Mesenchymal stem cell (in vitro differentiated cells and primary cell): ENCODE data around the gene APC2.

ENCODE experiments used
- DNase-seq: peaks from one replicate; pipeline ENCODE4 v3.0.0-alpha.2; 2013
- H2AFZ ChIP-seq: one replicate; pipeline ENCODE4 v1.6.1; 2013; ENCODE audit warnings: low read depth, mild to moderate bottlenecking, control low read depth, inconsistent platforms, low read length, moderate library complexity
- H2AK5ac ChIP-seq: 2 replicates; pipeline ENCODE4 v1.6.1; 2013; ENCODE audit warnings: low read length, moderate library complexity, mild to moderate bottlenecking, inconsistent platforms; ENCODE audit not compliant: severe bottlenecking
- H2BK120ac ChIP-seq: one replicate; pipeline ENCODE4 v1.6.1; 2013; ENCODE audit warnings: low read depth, mild to moderate bottlenecking, inconsistent platforms, low read length, moderate library complexity
- H2BK12ac ChIP-seq, 2 experiments: one replicate each; pipeline ENCODE4 v1.6.1; 2013; ENCODE audit warnings: inconsistent platforms in 2 of 2, low read length in 2 of 2, mild to moderate bottlenecking in 2 of 2, moderate library complexity in 2 of 2, control low read depth in 1 of 2
- H2BK15ac ChIP-seq: one replicate; pipeline ENCODE4 v1.6.1; 2013; ENCODE audit warnings: mild to moderate bottlenecking, low read depth, inconsistent platforms; ENCODE audit not compliant: poor library complexity, severe bottlenecking
- H2BK5ac ChIP-seq: 2 replicates; pipeline ENCODE4 v1.6.1; 2013; ENCODE audit warnings: low read depth, mild to moderate bottlenecking, low read length, control low read depth, inconsistent platforms; ENCODE audit not compliant: poor library complexity, severe bottlenecking
- H3K14ac ChIP-seq, 2 experiments: one replicate each; pipeline ENCODE4 v1.6.1; 2013; ENCODE audit warnings: inconsistent platforms in 2 of 2, low read length in 2 of 2, control low read depth in 1 of 2, mild to moderate bottlenecking in 1 of 2, moderate library complexity in 1 of 2
- H3K18ac ChIP-seq, 2 experiments: one replicate each; pipeline ENCODE4 v1.6.1; 2013; ENCODE audit warnings: inconsistent platforms in 2 of 2, low read length in 2 of 2, control low read depth in 1 of 2, low read depth in 1 of 2, mild to moderate bottlenecking in 1 of 2
- H3K23ac ChIP-seq, 2 experiments: one replicate each; pipeline ENCODE4 v1.6.1; 2013; ENCODE audit warnings: inconsistent platforms in 2 of 2, low read length in 2 of 2, mild to moderate bottlenecking in 2 of 2, moderate library complexity in 2 of 2, control low read depth in 1 of 2
- H3K27ac ChIP-seq: 2 replicates; pipeline ENCODE4 v1.5.1; 2013; ENCODE audit warnings: mild to moderate bottlenecking, moderate library complexity, low read length, control low read depth, inconsistent platforms; ENCODE audit not compliant: poor library complexity, severe bottlenecking
- H3K27me3 ChIP-seq, 2 experiments: 2 replicates each; pipeline versions ENCODE4 v1.6.1 to v1.7.0; 2013; ENCODE audit warnings: low read length in 2 of 2, mild to moderate bottlenecking in 2 of 2, moderate library complexity in 2 of 2, control low read depth in 1 of 2, inconsistent platforms in 1 of 2; ENCODE audit not compliant: control insufficient read depth in 1 of 2, insufficient read depth in 1 of 2
- H3K36me3 ChIP-seq, 2 experiments: 2 replicates each; pipeline versions ENCODE4 v1.6.1 to v1.7.0; 2013; ENCODE audit warnings: low read length in 2 of 2, control low read depth in 1 of 2, inconsistent platforms in 1 of 2, low read depth in 1 of 2, mild to moderate bottlenecking in 1 of 2; ENCODE audit not compliant: insufficient read depth in 2 of 2, control insufficient read depth in 1 of 2
- H3K4ac ChIP-seq, 2 experiments: one replicate each; pipeline ENCODE4 v1.6.1; 2013; ENCODE audit warnings: inconsistent platforms in 2 of 2, low read length in 2 of 2, mild to moderate bottlenecking in 2 of 2, moderate library complexity in 2 of 2, control low read depth in 1 of 2, low read depth in 1 of 2
- H3K4me1 ChIP-seq: 2 replicates; pipeline ENCODE4 v1.6.1; 2013; ENCODE audit warnings: low read depth, low read length, control low read depth; ENCODE audit not compliant: control insufficient read depth, insufficient read depth
- H3K4me2 ChIP-seq: 2 replicates; pipeline ENCODE4 v1.6.1; 2013; ENCODE audit warnings: low read length, mild to moderate bottlenecking, inconsistent platforms; ENCODE audit not compliant: poor library complexity, severe bottlenecking
- H3K4me3 ChIP-seq, 2 experiments: 2 replicates each; pipeline versions ENCODE4 v1.5.1 to v1.7.0; 2013; ENCODE audit warnings: low read length in 2 of 2, mild to moderate bottlenecking in 2 of 2, control low read depth in 1 of 2, low read depth in 1 of 2; ENCODE audit not compliant: insufficient read depth in 1 of 2
- H3K79me1 ChIP-seq: replicated peaks from 2 replicates; pipeline ENCODE4 v1.6.1; 2013; ENCODE audit warnings: mild to moderate bottlenecking, control low read depth, low read length, inconsistent platforms; ENCODE audit not compliant: poor library complexity, severe bottlenecking
- H3K9ac ChIP-seq: 2 replicates; pipeline ENCODE4 v1.7.0; 2013; ENCODE audit warnings: mild to moderate bottlenecking, low read length, moderate library complexity
- H3K9me3 ChIP-seq: 2 replicates; pipeline ENCODE4 v1.7.0; 2013; ENCODE audit warnings: mild to moderate bottlenecking, low read length; ENCODE audit not compliant: control insufficient read depth
- H4K8ac ChIP-seq: one replicate; pipeline ENCODE4 v1.6.1; 2013; ENCODE audit warnings: inconsistent platforms, mild to moderate bottlenecking, low read length, moderate library complexity
- H4K91ac ChIP-seq: one replicate; pipeline ENCODE4 v1.6.1; 2013; ENCODE audit warnings: mild to moderate bottlenecking, low read length, inconsistent platforms
- WGBS: methylation state at CpG from one replicate; pipeline ENCODE4 v1.1.7; 2013; ENCODE audit warnings: mixed read lengths; 5-methylcytosine and 5-hydroxymethylcytosine counted together

Gene APC2

GRCh38 chr19:1425902-1426301 is 24.0 kb upstream of the APC2 start:
- H2BK15ac ChIP-seq = no peak overlapping the region
- H2BK12ac ChIP-seq = no peak overlapping the region
- peaks cover 26% of the 10 kb centered on the region for H3K4me1 ChIP-seq
- no peak overlapping the region for H4K91ac ChIP-seq
- no peak overlapping the region for H2BK120ac ChIP-seq
- no peaks in the 10 kb centered on the region for H3K27me3 ChIP-seq
- no peak overlapping the region for H2AFZ ChIP-seq
- H3K14ac ChIP-seq = no peak overlapping the region
- H3K9me3 ChIP-seq = no peaks in the 10 kb centered on the region
- no peak overlapping the region for H3K23ac ChIP-seq
- no peak overlapping the region for H3K18ac ChIP-seq
- peaks cover 87 to 90% of the 10 kb centered on the region in 2 experiments for H3K36me3 ChIP-seq
- H3K4ac ChIP-seq = no peak overlapping the region
- no peak overlapping the region for H2AK5ac ChIP-seq
- no peak overlapping the region for H4K8ac ChIP-seq
- no peak overlapping the region for H3K9ac ChIP-seq
- peaks cover 63% of the 10 kb centered on the region for H3K79me1 ChIP-seq
- H3K4me2 ChIP-seq = no peak overlapping the region
- 93% methylated on average over 13 of the region's 14 CpGs for WGBS
- H2BK5ac ChIP-seq = no peak overlapping the region
- no peak overlapping the region for H3K4me3 ChIP-seq
- no peak for DNase-seq
- no peak overlapping the region for H3K27ac ChIP-seq

GRCh38 chr19:1426736-1427135 is 23.2 kb upstream of the APC2 start:
- WGBS = 95% methylated on average over 8 of the region's 9 CpGs

GRCh38 chr19:1427221-1427920 is 22.6 kb upstream of the APC2 start:
- Histone ChIP-seq H2BK5ac (no peak overlapping the region), H3K4me1 (peaks cover 19% of the 10 kb centered on the region), H3K9me3 (no peaks in the 10 kb centered on the region), H3K36me3 (peaks cover 83 to 86% of the 10 kb centered on the region in 2 experiments), H2AK5ac (no peak overlapping the region), H2BK12ac (no peak overlapping the region), H3K4ac (no peak overlapping the region), H3K23ac (no peak overlapping the region), H3K9ac (no peak overlapping the region), H3K4me3 (no peak overlapping the region), H4K8ac (no peak overlapping the region), H2BK15ac (no peak overlapping the region), H3K79me1 (peaks cover 66% of the 10 kb centered on the region), H3K18ac (no peak overlapping the region), H3K14ac (no peak overlapping the region), H2AFZ (no peak overlapping the region), H2BK120ac (no peak overlapping the region), H4K91ac (no peak overlapping the region), H3K27me3 (no peaks in the 10 kb centered on the region), H3K4me2 (no peak overlapping the region), H3K27ac (no peak overlapping the region)
- 96% methylated on average over 27 of the region's 27 CpGs for WGBS
- no peak for DNase-seq

More at GRCh38 chr19:1426736-1427135, 23.2 kb upstream of the APC2 start:
- H4K8ac ChIP-seq = no peak overlapping the region
- peaks cover 63% of the 10 kb centered on the region for H3K79me1 ChIP-seq
- no peak overlapping the region for H3K14ac ChIP-seq
- no peak for DNase-seq
- H2BK15ac ChIP-seq = no peak overlapping the region
- no peak overlapping the region for H3K27ac ChIP-seq
- no peak overlapping the region for H2BK120ac ChIP-seq
- H2AK5ac ChIP-seq = no peak overlapping the region
- H2BK12ac ChIP-seq = no peak overlapping the region
- no peak overlapping the region for H3K9ac ChIP-seq
- H3K4me2 ChIP-seq = no peak overlapping the region
- H3K27me3 ChIP-seq = no peaks in the 10 kb centered on the region
- H3K4ac ChIP-seq = no peak overlapping the region
- no peak overlapping the region for H2BK5ac ChIP-seq
- peaks cover 24% of the 10 kb centered on the region for H3K4me1 ChIP-seq
- no peak overlapping the region for H3K4me3 ChIP-seq
- no peaks in the 10 kb centered on the region for H3K9me3 ChIP-seq
- no peak overlapping the region for H4K91ac ChIP-seq
- no peak overlapping the region for H3K23ac ChIP-seq
- peaks cover 83 to 86% of the 10 kb centered on the region in 2 experiments for H3K36me3 ChIP-seq
- H2AFZ ChIP-seq = no peak overlapping the region
- no peak overlapping the region for H3K18ac ChIP-seq

- H2AK5ac ChIP-seq = no peak overlapping the region
- 96% methylated on average over 41 of the region's 41 CpGs for WGBS
- H3K9ac ChIP-seq = no peak overlapping the region
Observed at GRCh38 chr19:1428738-1429391, 21.1 kb upstream of the APC2 start.

More at GRCh38 chr19:1428738-1429391, 21.1 kb upstream of the APC2 start:
- H2BK12ac ChIP-seq = no peak overlapping the region
- H3K4me2 ChIP-seq = no peak overlapping the region
- H3K23ac ChIP-seq = no peak overlapping the region
- peaks cover 83 to 88% of the 10 kb centered on the region in 2 experiments for H3K36me3 ChIP-seq
- H2BK120ac ChIP-seq = no peak overlapping the region
- peaks cover 12% of the 10 kb centered on the region for H3K4me1 ChIP-seq
- H3K4me3 ChIP-seq = no peak overlapping the region
- H4K8ac ChIP-seq = no peak overlapping the region
- H3K14ac ChIP-seq = no peak overlapping the region
- no peak overlapping the region for H3K4ac ChIP-seq
- H3K27ac ChIP-seq = no peak overlapping the region
- no peak overlapping the region for H2BK15ac ChIP-seq
- H4K91ac ChIP-seq = peak overlapping the region; percentile 28
- no peaks in the 10 kb centered on the region for H3K27me3 ChIP-seq
- H3K18ac ChIP-seq = no peak overlapping the region
- DNase-seq = no peak
- peaks cover 72% of the 10 kb centered on the region for H3K79me1 ChIP-seq
- H2BK5ac ChIP-seq = no peak overlapping the region
- no peaks in the 10 kb centered on the region for H3K9me3 ChIP-seq
- H2AFZ ChIP-seq = no peak overlapping the region
